Transverse colon (tissue), 4 donors: Measurements from ENCODE around the gene EGLN2.

ENCODE experiments used
- CTCF ChIP-seq, 5 experiments: fragments of 200-600 bp in 3 of 5; fragments of 450-650 bp in 2 of 5; sonication (generic) in 3 of 5; IDR thresholded peaks; 1 replicate in 2 of 5; 2 replicates in 3 of 5; pipeline ENCODE4 v1.5.1; 2016 to 2017; ENCODE audit warnings: antibody characterized with exemption in 5 of 5, inconsistent platforms in 3 of 5, mild to moderate bottlenecking in 2 of 5, moderate library complexity in 1 of 5
- POLR2A ChIP-seq: fragments of 450-650 bp; IDR thresholded peaks from one replicate; pipeline ENCODE4 v1.6.1; 2016; ENCODE audit warnings: antibody characterized with exemption, mild to moderate bottlenecking, moderate library complexity
- POLR2AphosphoS5 ChIP-seq, 3 donors: sonication (generic); formaldehyde crosslinking; IDR thresholded peaks; one replicate each; pipeline ENCODE4 v1.6.1; 2016; ENCODE audit warnings: antibody characterized with exemption in 3 of 3

- no peak for TF ChIP-seq CTCF (IDR thresholded peaks at IDR 0.05)
- TF ChIP-seq POLR2A, result no peak
- no peak for TF ChIP-seq POLR2AphosphoS5 (IDR thresholded peaks at IDR 0.05)
Observed at GRCh38 chr19:40836754-40837429, 37.9 kb downstream of the EGLN2 start.
